Tibial artery (tissue), 4 donors: Measurements from ENCODE around the gene SLFN12L.

ENCODE experiments used
- DNase-seq, 2 donors: peaks; one replicate each; pipeline ENCODE4 v3.0.0-alpha.2; 2019
- H3K27ac ChIP-seq, 2 donors: fragments of 200-600 bp; sonication (generic) in 1 of 2; 1 replicate in 1 of 2; 2 replicates in 1 of 2; pipeline ENCODE4 v1.5.1; 2018 to 2019; ENCODE audit warnings: mild to moderate bottlenecking in 1 of 2
- H3K27me3 ChIP-seq, 2 donors: fragments of 200-600 bp; sonication (generic) in 1 of 2; one replicate each; pipeline versions ENCODE4 v1.5.1 to v1.6.0; 2016 to 2019
- H3K36me3 ChIP-seq, 3 donors: fragments of 200-600 bp; sonication (generic) in 2 of 3; one replicate each; pipeline ENCODE4 v1.5.1; 2016 to 2019; ENCODE audit warnings: mild to moderate bottlenecking in 2 of 3
- H3K4me1 ChIP-seq, 4 donors: fragments of 200-600 bp; sonication (generic) in 2 of 4; 1 replicate in 3 of 4; 2 replicates in 1 of 4; pipeline ENCODE4 v1.5.1; 2016 to 2019
- H3K4me3 ChIP-seq, 2 donors: fragments of 200-600 bp; sonication (generic) in 1 of 2; 1 replicate in 1 of 2; 2 replicates in 1 of 2; pipeline ENCODE4 v1.5.1; 2018 to 2019; ENCODE audit warnings: mild to moderate bottlenecking in 2 of 2
- H3K9me3 ChIP-seq, 3 donors: fragments of 200-600 bp; sonication (generic) in 1 of 3; one replicate each; pipeline ENCODE4 v1.5.1; 2016 to 2019
- CTCF ChIP-seq, 2 experiments: fragments of 200-600 bp in 1 of 2; fragments of 450-650 bp in 1 of 2; IDR thresholded peaks; one replicate each; pipeline ENCODE4 v1.5.1; 2017 to 2019; ENCODE audit warnings: antibody characterized with exemption in 2 of 2, mild to moderate bottlenecking in 1 of 2, moderate library complexity in 1 of 2
- intact Hi-C: fragments of 100-400 bp; cut with DNase I; formaldehyde crosslinking; loops from one replicate; pipeline ENCODE4 v1.15.0; 2023; ENCODE audit warnings: low total_unique reads

SLFN12L gene

GRCh38 chr17:35429702-35430101 is 107.8 kb downstream of the SLFN12L start:
- intact Hi-C loops: no loop called here
- Histone ChIP-seq H3K4me3 (no peak overlapping the region), H3K27me3 (no peaks in the 10 kb centered on the region), H3K9me3 (no peaks in the 10 kb centered on the region), H3K27ac (no peak overlapping the region), H3K4me1 (peaks cover 0 to 24% (median 21%) of the 10 kb centered on the region in 4 donors), H3K36me3 (no peaks in the 10 kb centered on the region)
- DNase-seq: no peak
- no peak for TF ChIP-seq CTCF (IDR thresholded peaks at IDR 0.05)

- no peak for TF ChIP-seq CTCF (IDR thresholded peaks at IDR 0.05)
- no peaks in the 10 kb centered on the region for H3K27me3 ChIP-seq
- intact Hi-C loops: no loop called here
- peaks cover 0 to 15% (median 12%) of the 10 kb centered on the region in 4 donors for H3K4me1 ChIP-seq
- no peaks in the 10 kb centered on the region for H3K36me3 ChIP-seq
- no peaks in the 10 kb centered on the region for H3K9me3 ChIP-seq
- no peak for DNase-seq
- H3K27ac ChIP-seq: no peak overlapping the region
- H3K4me3 ChIP-seq: no peak overlapping the region
Observed at GRCh38 chr17:35428229-35428628, 109.2 kb downstream of the SLFN12L start.

- H3K36me3 ChIP-seq: peaks cover 6 to 30% (median 8%) of the 10 kb centered on the region in 3 donors
- no peaks in the 10 kb centered on the region for H3K27me3 ChIP-seq
- H3K4me1 ChIP-seq: no peaks in the 10 kb centered on the region
- intact Hi-C loops: no loop called here
- H3K27ac ChIP-seq: no peak overlapping the region
- no peak overlapping the region for H3K4me3 ChIP-seq
- no peak for TF ChIP-seq CTCF (IDR thresholded peaks at IDR 0.05)
- H3K9me3 ChIP-seq: no peaks in the 10 kb centered on the region
- no peak for DNase-seq
Observed at GRCh38 chr17:35423761-35424160, 113.7 kb downstream of the SLFN12L start.
